GM12864 (cell line): ENCODE results near the gene TTLL13.

Source experiments
- DNase-seq: peaks from one replicate; pipeline ENCODE4 v3.0.0-alpha.2; 2011; ENCODE audit warnings: low read depth
- H3K4me3 ChIP-seq: 2 replicates; pipeline ENCODE4 v1.5.1; 2011; ENCODE audit warnings: mild to moderate bottlenecking, low read depth, low read length, control low read depth
- CTCF ChIP-seq: IDR thresholded peaks from 2 replicates; pipeline ENCODE4 v1.5.1; 2011; ENCODE audit warnings: low read depth, mild to moderate bottlenecking, moderate library complexity, low read length, control low read depth, inconsistent platforms; ENCODE audit errors: missing control alignments

TTLL13 gene

GRCh38 chr15:90309020-90309419, 59.7 kb downstream of the TTLL13 start:
- no peak overlapping the region for H3K4me3 ChIP-seq
- TF ChIP-seq CTCF, result no peak
- DNase-seq, result no peak
